LoVo (cell line): ENCODE measurements around the gene ERICH2.

Source experiments
- DNase-seq: peaks from one replicate; pipeline ENCODE4 v3.0.0-alpha.2; 2016; ENCODE audit warnings: low spot score

Gene ERICH2

GRCh38 chr2:170817093-170818035 lies 47.2 kb downstream of the ERICH2 start:
- no peak for DNase-seq

- no peak for DNase-seq
Measured at GRCh38 chr2:170818036-170818751, 48.0 kb downstream of the ERICH2 start.

- DNase-seq = no peak
Measured at GRCh38 chr2:170818752-170819470, 48.7 kb downstream of the ERICH2 start.

- DNase-seq = no peak
Measured at GRCh38 chr2:170819680-170820664, 49.8 kb downstream of the ERICH2 start.

GRCh38 chr2:170820757-170821530 lies 50.8 kb downstream of the ERICH2 start:
- DNase-seq = no peak

- DNase-seq = no peak
Measured at GRCh38 chr2:170821531-170822289, 51.5 kb downstream of the ERICH2 start.

- no peak for DNase-seq
Measured at GRCh38 chr2:170822290-170823087, 52.3 kb downstream of the ERICH2 start.

- DNase-seq = no peak
Measured at GRCh38 chr2:170823088-170823897, 53.1 kb downstream of the ERICH2 start.

- no peak for DNase-seq
Measured at GRCh38 chr2:170823898-170824215, 53.7 kb downstream of the ERICH2 start.

GRCh38 chr2:170824526-170825015 lies 54.4 kb downstream of the ERICH2 start:
- DNase-seq = no peak

- DNase-seq = no peak
Measured at GRCh38 chr2:170827841-170828532, 57.8 kb downstream of the ERICH2 start.

- DNase-seq = no peak
Measured at GRCh38 chr2:170828533-170828916, 58.3 kb downstream of the ERICH2 start.

- DNase-seq = no peak
Measured at GRCh38 chr2:170829036-170829435, 58.9 kb downstream of the ERICH2 start.

GRCh38 chr2:170830166-170830565 lies 60.0 kb downstream of the ERICH2 start:
- DNase-seq = no peak

- DNase-seq = no peak
Measured at GRCh38 chr2:170831115-170831514, 60.9 kb downstream of the ERICH2 start.

GRCh38 chr2:170836027-170836426 lies 65.8 kb downstream of the ERICH2 start:
- DNase-seq = no peak

- no peak for DNase-seq
Measured at GRCh38 chr2:170840717-170841210, 70.6 kb downstream of the ERICH2 start.
